ENCODE measurements around the gene VPS18.

DNA sequence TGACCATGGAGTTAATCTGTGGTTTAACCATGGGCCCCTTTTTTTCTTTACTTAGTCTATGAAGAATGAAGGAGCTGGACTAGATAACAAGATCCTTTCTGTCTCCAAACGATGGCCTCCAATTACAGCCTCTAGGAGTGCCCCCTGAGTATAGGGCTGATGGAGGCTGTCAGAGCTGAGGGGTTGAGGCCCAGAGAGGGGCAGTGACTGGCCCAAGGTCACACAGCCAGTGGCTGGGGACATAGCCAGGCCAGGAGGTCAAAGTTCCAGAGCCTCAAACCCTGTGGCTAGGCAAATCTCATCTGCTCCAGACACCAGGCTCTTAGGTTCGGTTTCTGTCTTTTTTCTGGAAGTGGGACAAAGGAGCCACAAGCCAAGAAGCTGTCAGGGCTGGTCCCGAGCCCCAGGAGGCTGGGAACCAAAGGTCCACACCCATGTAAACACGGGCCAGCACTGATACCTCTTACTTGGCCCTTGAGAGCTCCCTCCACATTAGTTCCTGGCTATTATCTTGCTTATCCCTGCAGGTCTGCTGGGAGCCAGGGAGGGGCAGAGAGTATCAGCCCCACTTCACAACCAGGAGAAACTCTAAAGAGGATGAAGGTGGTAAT is 30.5 kb upstream of the VPS18 start:
- TF ChIP-seq, protein P1, sequence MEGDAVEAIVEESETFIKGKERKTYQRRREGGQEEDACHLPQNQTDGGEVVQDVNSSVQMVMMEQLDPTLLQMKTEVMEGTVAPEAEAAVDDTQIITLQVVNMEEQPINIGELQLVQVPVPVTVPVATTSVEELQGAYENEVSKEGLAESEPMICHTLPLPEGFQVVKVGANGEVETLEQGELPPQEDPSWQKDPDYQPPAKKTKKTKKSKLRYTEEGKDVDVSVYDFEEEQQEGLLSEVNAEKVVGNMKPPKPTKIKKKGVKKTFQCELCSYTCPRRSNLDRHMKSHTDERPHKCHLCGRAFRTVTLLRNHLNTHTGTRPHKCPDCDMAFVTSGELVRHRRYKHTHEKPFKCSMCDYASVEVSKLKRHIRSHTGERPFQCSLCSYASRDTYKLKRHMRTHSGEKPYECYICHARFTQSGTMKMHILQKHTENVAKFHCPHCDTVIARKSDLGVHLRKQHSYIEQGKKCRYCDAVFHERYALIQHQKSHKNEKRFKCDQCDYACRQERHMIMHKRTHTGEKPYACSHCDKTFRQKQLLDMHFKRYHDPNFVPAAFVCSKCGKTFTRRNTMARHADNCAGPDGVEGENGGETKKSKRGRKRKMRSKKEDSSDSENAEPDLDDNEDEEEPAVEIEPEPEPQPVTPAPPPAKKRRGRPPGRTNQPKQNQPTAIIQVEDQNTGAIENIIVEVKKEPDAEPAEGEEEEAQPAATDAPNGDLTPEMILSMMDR (IDR thresholded peaks at IDR 0.05; ENCODE audit: insufficient read depth, low read length, poor library complexity, severe bottlenecking): no peak
- TF ChIP-seq EZH2phosphoT487 (conservative IDR thresholded peaks at IDR 0.05; ENCODE audit: low read length): no peak
